HCT116 (cell line): ENCODE data around the gene ESCO1. TPM values are rescaled to one million over a fixed set of nuclear protein-coding genes. Genes with fewer than 3 reads are reported as not detected.

Source experiments
- ATAC-seq: fragments of 200-7000 bp; cut with Tn5 transposase; 2 replicates; pipeline ENCODE4 v1.9.1; 2020; ENCODE audit warnings: mild to moderate bottlenecking, moderate library complexity
- BruUV-seq: library from RNA; stranded (reverse); fragments of 400-500 nt; replicated peaks from 2 replicates; lab custom pipeline; 2021; lab: Mats Ljungman, UMichigan
- CTCF ChIA-PET: fragments of 300-600 bp; sonication (Branson Sonifier 250); formaldehyde crosslinking; loops from one replicate; lab custom pipeline; 2021; ENCODE audit warnings: antibody characterized with exemption; lab: Charles Lee
- POLR2A ChIA-PET: fragments of 300-600, 350-600 bp; sonication (Branson Sonifier 250); formaldehyde crosslinking; loops from one replicate; lab custom pipeline; 2021; ENCODE audit warnings: antibody characterized with exemption; lab: Charles Lee
- RAD21 ChIA-PET, 2 experiments: fragments of 300-600 bp; sonication (Branson Sonifier 250); formaldehyde crosslinking; loops; one replicate each; lab custom pipeline; 2023; ENCODE audit warnings: low total read pairs in 2 of 2; ENCODE audit not compliant: uncharacterized antibody in 2 of 2, unreplicated experiment in 2 of 2, low non-redundant PET in 1 of 2; lab: Charles Lee
- DNase-seq: peaks from one replicate; pipeline ENCODE4 v3.0.0-alpha.2; 2010; ENCODE audit warnings: low read depth, low spot score
- H2AFZ ChIP-seq: fragments of 200-600 bp; shearing (Covaris generic), sonication (generic); 2 replicates; pipeline ENCODE4 v1.6.1; 2017; ENCODE audit warnings: low read depth, mixed run types, mixed read lengths, antibody characterized with exemption, low read length; ENCODE audit not compliant: poor library complexity, severe bottlenecking
- H3K27ac ChIP-seq: 2 replicates; pipeline ENCODE4 v1.5.1; 2012; ENCODE audit warnings: low read depth, low read length
- H3K27me3 ChIP-seq: fragments of 200-600 bp; sonication (generic); 2 replicates; pipeline ENCODE4 v1.6.1; 2016; ENCODE audit warnings: mixed run types, low read length, mixed read lengths; ENCODE audit not compliant: insufficient read depth
- H3K36me3 ChIP-seq, 2 experiments: fragments of 200-500 bp in 1 of 2; fragments of 200-600 bp in 1 of 2; sonication (Bioruptor generic) in 1 of 2; sonication (generic) in 1 of 2; 2 replicates each; pipeline versions ENCODE4 v1.5.1 to v1.6.1; 2014 to 2016; ENCODE audit warnings: low read length in 2 of 2, inconsistent platforms in 1 of 2, mixed read lengths in 1 of 2, mixed run types in 1 of 2; ENCODE audit not compliant: insufficient read depth in 2 of 2, control insufficient read depth in 1 of 2
- H3K4me1 ChIP-seq, 2 experiments: fragments of 200-600 bp in 1 of 2; sonication (generic) in 1 of 2; 2 replicates each; pipeline versions ENCODE4 v1.5.1 to v1.6.1; 2012 to 2017; ENCODE audit warnings: low read length in 2 of 2, inconsistent platforms in 1 of 2, mild to moderate bottlenecking in 1 of 2, mixed read lengths in 1 of 2, mixed run types in 1 of 2, moderate library complexity in 1 of 2; ENCODE audit not compliant: insufficient read depth in 2 of 2, control insufficient read depth in 1 of 2
- H3K4me2 ChIP-seq: fragments of 200-600 bp; sonication (generic); 2 replicates; pipeline ENCODE4 v1.6.1; 2017; ENCODE audit warnings: mixed run types, low read length, mixed read lengths
- H3K4me3 ChIP-seq, 2 experiments: fragments of 200-600 bp in 1 of 2; sonication (generic) in 1 of 2; replicated peaks in 1 of 2; 2 replicates each; pipeline ENCODE4 v1.5.1; 2011 to 2016; ENCODE audit warnings: low read length in 2 of 2, control low read depth in 1 of 2, low read depth in 1 of 2, mild to moderate bottlenecking in 1 of 2, mixed read lengths in 1 of 2, mixed run types in 1 of 2
- H3K79me2 ChIP-seq: fragments of 200-600 bp; sonication (generic); 2 replicates; pipeline ENCODE4 v1.6.1; 2017; ENCODE audit warnings: mild to moderate bottlenecking, mixed run types, low read length, moderate library complexity, mixed read lengths; ENCODE audit not compliant: insufficient read depth
- H3K9ac ChIP-seq: fragments of 200-600 bp; sonication (generic); 2 replicates; pipeline ENCODE4 v1.6.1; 2016; ENCODE audit warnings: low read length, mixed read lengths
- H3K9me2 ChIP-seq: fragments of 200-600 bp; sonication (generic), shearing (Covaris generic); 2 replicates; pipeline ENCODE4 v1.6.1; 2017; ENCODE audit warnings: mixed run types, mild to moderate bottlenecking, moderate library complexity; ENCODE audit not compliant: insufficient read depth
- H3K9me3 ChIP-seq, 2 experiments: fragments of 200-500 bp in 1 of 2; fragments of 200-600 bp in 1 of 2; sonication (Bioruptor generic) in 1 of 2; sonication (generic) in 1 of 2; 2 replicates each; pipeline ENCODE4 v1.6.1; 2014 to 2017; ENCODE audit warnings: low read length in 2 of 2, mixed read lengths in 2 of 2, inconsistent platforms in 1 of 2, low read depth in 1 of 2, mild to moderate bottlenecking in 1 of 2, mixed run types in 1 of 2, moderate library complexity in 1 of 2; ENCODE audit not compliant: control insufficient read depth in 1 of 2, insufficient read depth in 1 of 2
- H4K20me1 ChIP-seq: fragments of 200-600 bp; sonication (generic), shearing (Covaris generic); 2 replicates; pipeline ENCODE4 v1.6.1; 2017; ENCODE audit warnings: mixed run types, mild to moderate bottlenecking, moderate library complexity; ENCODE audit not compliant: insufficient read depth
- CBX3 ChIP-seq: IDR thresholded peaks from 2 replicates; pipeline ENCODE4 v1.6.1; 2012; ENCODE audit warnings: low read depth
- CEBPB ChIP-seq: IDR thresholded peaks from 2 replicates; pipeline ENCODE4 v1.6.1; 2012; ENCODE audit warnings: low read depth
- ELF1 ChIP-seq: IDR thresholded peaks from 2 replicates; pipeline ENCODE4 v1.6.1; 2012; ENCODE audit warnings: low read depth, borderline replicate concordance
- EZH2 ChIP-seq: fragments of 200-600 bp; sonication (generic); IDR thresholded peaks from 2 replicates; pipeline ENCODE4 v1.6.1; 2017; ENCODE audit warnings: antibody characterized with exemption, mixed run types
- JUND ChIP-seq: IDR thresholded peaks from 2 replicates; pipeline ENCODE4 v1.6.1; 2012
- POLR2AphosphoS5 ChIP-seq: IDR thresholded peaks from 2 replicates; pipeline ENCODE4 v1.6.1; 2011; ENCODE audit warnings: mild to moderate bottlenecking, low read depth, low read length, moderate library complexity
- SP1 ChIP-seq: IDR thresholded peaks from 2 replicates; pipeline ENCODE4 v1.6.1; 2012; ENCODE audit warnings: low read depth
- TCF7L2 ChIP-seq: IDR thresholded peaks from 2 replicates; pipeline ENCODE4 v1.7.0; 2011; ENCODE audit warnings: borderline replicate concordance, inconsistent platforms; ENCODE audit not compliant: insufficient read depth, insufficient read length; ENCODE audit errors: extremely low read depth
- YY1 ChIP-seq: IDR thresholded peaks from 2 replicates; pipeline ENCODE4 v1.6.1; 2011; ENCODE audit warnings: low read length, low read depth, moderate library complexity, mild to moderate bottlenecking; ENCODE audit not compliant: insufficient replicate concordance; ENCODE audit errors: extremely low read depth
- ZNF274 ChIP-seq: fragments of 200-500 bp; sonication (Bioruptor generic); IDR thresholded peaks from 2 replicates; pipeline ENCODE4 v1.6.1; 2014; ENCODE audit warnings: mild to moderate bottlenecking, low read depth, low read length, inconsistent platforms
- intact Hi-C: fragments of 100-400 bp; cut with micrococcal nuclease; formaldehyde crosslinking; loops from 2 replicates; pipeline ENCODE4 v1.10.0; 2022
- total RNA-seq: library from RNA; stranded (reverse); gene quantifications from one replicate; pipeline ENCODE4 v1.2.1, GENCODE V29; 2021; ENCODE audit not compliant: unreplicated experiment
- TF ChIP-seq, protein P1 (sequence below): IDR thresholded peaks from 2 replicates; pipeline ENCODE4 v1.6.1; 2012; ENCODE audit warnings: low read depth

Gene ESCO1
- total RNA-seq, 1 experiment from 2014 or later: 19.6 TPM

DNA sequence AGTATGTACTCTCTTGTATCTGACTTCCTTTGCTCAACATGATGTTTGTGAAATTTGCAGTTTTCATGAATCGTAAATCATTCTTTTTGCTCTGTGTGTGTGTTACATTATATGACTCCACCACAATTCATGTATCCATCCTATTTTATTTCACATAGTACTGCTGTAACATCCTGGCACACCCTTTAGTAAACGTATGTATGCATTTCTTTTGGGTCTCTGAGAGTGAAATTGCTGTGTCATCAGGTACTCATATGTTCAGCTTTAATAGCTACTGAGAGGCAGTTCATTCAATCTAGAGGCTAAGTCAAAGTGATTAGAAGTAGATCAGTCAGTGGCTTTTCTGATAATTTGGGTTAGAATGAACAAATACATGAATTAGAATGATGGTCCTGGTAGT, 118.8 kb downstream of the ESCO1 start:
- POLR2A ChIA-PET: no interaction called here
- Histone ChIP-seq H2AFZ (no peak overlapping the region), H4K20me1 (no peaks in the 10 kb centered on the region), H3K36me3 (no peaks in the 10 kb centered on the region), H3K9me2 (no peaks in the 10 kb centered on the region), H3K27ac (no peak overlapping the region), H3K79me2 (no peaks in the 10 kb centered on the region), H3K4me3 (no peak overlapping the region), H3K27me3 (no peaks in the 10 kb centered on the region), H3K4me1 (peaks cover 4 to 9% of the 10 kb centered on the region in 2 experiments; a peak in 3 of 4 replicates), H3K9me3 (no peaks in the 10 kb centered on the region), H3K4me2 (no peak overlapping the region), H3K9ac (no peak overlapping the region)
- intact Hi-C loops: loop anchor here (10.0 kb wide), 1 partner anchor 83 kb away; no protein-coding TSS in a partner anchor
- TF ChIP-seq CEBPB (no peak), POLR2AphosphoS5 (no peak), ZNF274 (no peak)
- TF ChIP-seq, protein P1, sequence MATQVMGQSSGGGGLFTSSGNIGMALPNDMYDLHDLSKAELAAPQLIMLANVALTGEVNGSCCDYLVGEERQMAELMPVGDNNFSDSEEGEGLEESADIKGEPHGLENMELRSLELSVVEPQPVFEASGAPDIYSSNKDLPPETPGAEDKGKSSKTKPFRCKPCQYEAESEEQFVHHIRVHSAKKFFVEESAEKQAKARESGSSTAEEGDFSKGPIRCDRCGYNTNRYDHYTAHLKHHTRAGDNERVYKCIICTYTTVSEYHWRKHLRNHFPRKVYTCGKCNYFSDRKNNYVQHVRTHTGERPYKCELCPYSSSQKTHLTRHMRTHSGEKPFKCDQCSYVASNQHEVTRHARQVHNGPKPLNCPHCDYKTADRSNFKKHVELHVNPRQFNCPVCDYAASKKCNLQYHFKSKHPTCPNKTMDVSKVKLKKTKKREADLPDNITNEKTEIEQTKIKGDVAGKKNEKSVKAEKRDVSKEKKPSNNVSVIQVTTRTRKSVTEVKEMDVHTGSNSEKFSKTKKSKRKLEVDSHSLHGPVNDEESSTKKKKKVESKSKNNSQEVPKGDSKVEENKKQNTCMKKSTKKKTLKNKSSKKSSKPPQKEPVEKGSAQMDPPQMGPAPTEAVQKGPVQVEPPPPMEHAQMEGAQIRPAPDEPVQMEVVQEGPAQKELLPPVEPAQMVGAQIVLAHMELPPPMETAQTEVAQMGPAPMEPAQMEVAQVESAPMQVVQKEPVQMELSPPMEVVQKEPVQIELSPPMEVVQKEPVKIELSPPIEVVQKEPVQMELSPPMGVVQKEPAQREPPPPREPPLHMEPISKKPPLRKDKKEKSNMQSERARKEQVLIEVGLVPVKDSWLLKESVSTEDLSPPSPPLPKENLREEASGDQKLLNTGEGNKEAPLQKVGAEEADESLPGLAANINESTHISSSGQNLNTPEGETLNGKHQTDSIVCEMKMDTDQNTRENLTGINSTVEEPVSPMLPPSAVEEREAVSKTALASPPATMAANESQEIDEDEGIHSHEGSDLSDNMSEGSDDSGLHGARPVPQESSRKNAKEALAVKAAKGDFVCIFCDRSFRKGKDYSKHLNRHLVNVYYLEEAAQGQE: no peak
- DNase-seq (no peak), ATAC-seq (no peak)
- RAD21 ChIA-PET: no interaction called here
- BruUV-seq: no TSS peak
- CTCF ChIA-PET: no interaction called here

GRCh38 chr18:21479721-21480120, 120.8 kb downstream of the ESCO1 start:
- ATAC-seq: peak; percentile 50; the same call in 1 of the 2 replicates
- Histone ChIP-seq H2AFZ (no peak overlapping the region), H3K27ac (no peak overlapping the region), H3K4me1 (no peaks in the 10 kb centered on the region), H3K27me3 (no peaks in the 10 kb centered on the region), H3K9me2 (no peaks in the 10 kb centered on the region), H3K36me3 (no peaks in the 10 kb centered on the region), H3K9ac (no peak overlapping the region), H3K4me3 (no peak overlapping the region), H3K4me2 (no peak overlapping the region), H3K9me3 (no peaks in the 10 kb centered on the region), H4K20me1 (no peaks in the 10 kb centered on the region), H3K79me2 (no peaks in the 10 kb centered on the region)
- TF ChIP-seq EZH2 (no peak), CBX3 (no peak), TCF7L2 (no peak), JUND (no peak), SP1 (no peak), YY1 (no peak), ELF1 (no peak)
- no peak for DNase-seq
- POLR2A ChIA-PET: no interaction called here
- intact Hi-C loops: loop anchor here (10.0 kb wide), 1 partner anchor 85 kb away; no protein-coding TSS in a partner anchor
- CTCF ChIA-PET: no interaction called here
- no TSS peak for BruUV-seq
- RAD21 ChIA-PET: no interaction called here
